Panc1 (cell line): Measurements from ENCODE around the gene PLCB1. TPM values are rescaled to one million over a fixed set of nuclear protein-coding genes. Genes with fewer than 3 reads are reported as not detected.

Source experiments
- ATAC-seq: fragments of 200-7000 bp; cut with Tn5 transposase; 2 replicates; pipeline ENCODE4 v1.9.1; 2020; ENCODE audit warnings: mild to moderate bottlenecking, moderate library complexity
- BruUV-seq: library from RNA; stranded (reverse); fragments of 400-500 nt; replicated peaks from 2 replicates; lab custom pipeline; 2021; lab: Mats Ljungman, UMichigan
- CTCF ChIA-PET: fragments of 300-600 bp; sonication (Branson Sonifier 250); formaldehyde crosslinking; loops from one replicate; lab custom pipeline; 2022; ENCODE audit warnings: antibody characterized with exemption; lab: Charles Lee
- POLR2A ChIA-PET: fragments of 300-600 bp; sonication (Branson Sonifier 250); formaldehyde crosslinking; loops from one replicate; lab custom pipeline; 2022; ENCODE audit warnings: antibody characterized with exemption; lab: Charles Lee
- DNase-seq: peaks from one replicate; pipeline ENCODE4 v3.0.0-alpha.2; 2010; ENCODE audit warnings: low read depth, low spot score
- H3K27ac ChIP-seq: 2 replicates; pipeline ENCODE4 v1.5.1; 2011; ENCODE audit warnings: mild to moderate bottlenecking, low read length, inconsistent platforms
- H3K27me3 ChIP-seq: fragments of 200-500 bp; sonication (Bioruptor generic); 2 replicates; pipeline ENCODE4 v1.6.0; 2014; ENCODE audit warnings: low read length, inconsistent platforms; ENCODE audit not compliant: control insufficient read depth, insufficient read depth
- H3K36me3 ChIP-seq: fragments of 200-500 bp; sonication (Bioruptor generic); 2 replicates; pipeline ENCODE4 v1.5.1; 2014; ENCODE audit warnings: inconsistent platforms, mild to moderate bottlenecking, low read length, moderate library complexity; ENCODE audit not compliant: control insufficient read depth, insufficient read depth
- H3K4me1 ChIP-seq: 2 replicates; pipeline ENCODE4 v1.5.1; 2011; ENCODE audit warnings: inconsistent platforms, mild to moderate bottlenecking, low read length, moderate library complexity; ENCODE audit not compliant: control insufficient read depth, insufficient read depth
- H3K4me3 ChIP-seq, 2 experiments: 2 replicates each; pipeline ENCODE4 v1.5.1; 2011 to 2012; ENCODE audit warnings: low read depth in 2 of 2, low read length in 2 of 2, mild to moderate bottlenecking in 2 of 2, inconsistent platforms in 1 of 2, moderate library complexity in 1 of 2
- H3K9me3 ChIP-seq: fragments of 200-500 bp; sonication (Bioruptor generic); 2 replicates; pipeline ENCODE4 v1.5.1; 2014; ENCODE audit warnings: low read depth, mild to moderate bottlenecking, inconsistent platforms, low read length, moderate library complexity; ENCODE audit not compliant: control insufficient read depth, insufficient read depth
- CTCF ChIP-seq: fragments of 450-650 bp; IDR thresholded peaks from 2 replicates; pipeline ENCODE4 v1.5.1; 2017; ENCODE audit warnings: mild to moderate bottlenecking
- POLR2AphosphoS5 ChIP-seq: IDR thresholded peaks from 2 replicates; pipeline ENCODE4 v1.6.1; 2012; ENCODE audit warnings: mild to moderate bottlenecking, low read depth, low read length, moderate library complexity
- SIN3A ChIP-seq: IDR thresholded peaks from 2 replicates; pipeline ENCODE4 v1.6.1; 2012; ENCODE audit warnings: low read depth, mild to moderate bottlenecking, low read length, moderate library complexity, borderline replicate concordance; ENCODE audit not compliant: insufficient read depth
- TCF7L2 ChIP-seq: IDR thresholded peaks from 2 replicates; pipeline ENCODE4 v1.6.1; 2011; ENCODE audit warnings: mild to moderate bottlenecking, low read depth, low read length, inconsistent platforms
- in situ Hi-C: cut with HindIII; loops from 2 replicates; pipeline ENCODE4 v1.10.0; 2016; ENCODE audit warnings: low sequenced_read_pairs, low pct_unique_long_range_greater_than_20kb
- intact Hi-C: fragments of 100-400 bp; cut with micrococcal nuclease; formaldehyde crosslinking; loops from one replicate; pipeline ENCODE4 v1.10.0; 2022; ENCODE audit not compliant: unreplicated experiment
- total RNA-seq: library from RNA; stranded (reverse); gene quantifications from one replicate; pipeline ENCODE4 v1.2.1, GENCODE V29; 2021; ENCODE audit not compliant: unreplicated experiment
- TF ChIP-seq, protein P1 (sequence below), 2 experiments: IDR thresholded peaks; 2 replicates each; pipeline ENCODE4 v1.6.1; 2011 to 2012; ENCODE audit warnings: low read depth in 2 of 2, control low read depth in 1 of 2, low read length in 1 of 2, mild to moderate bottlenecking in 1 of 2, moderate library complexity in 1 of 2; ENCODE audit not compliant: insufficient read depth in 1 of 2

Gene PLCB1
- total RNA-seq, 1 experiment from 2014 or later = 0.59 TPM

GRCh38 chr20:8875586-8875985 is 743.5 kb downstream of the PLCB1 start:
- ChIA-PET POLR2A (no interaction called here), CTCF (no interaction called here)
- intact Hi-C loops = no loop called here
- DNase-seq (no peak), ATAC-seq (no peak)
- BruUV-seq = no TSS peak
- in situ Hi-C loops = no loop called here
- H3K27me3 ChIP-seq = no peaks in the 10 kb centered on the region
- no peaks in the 10 kb centered on the region for H3K36me3 ChIP-seq
- H3K9me3 ChIP-seq = no peaks in the 10 kb centered on the region
- no peaks in the 10 kb centered on the region for H3K4me1 ChIP-seq
- H3K4me3 ChIP-seq = no peak overlapping the region
- no peak overlapping the region for H3K27ac ChIP-seq
- TF ChIP-seq POLR2AphosphoS5 (no peak), CTCF (no peak), SIN3A (no peak), TCF7L2 (no peak)
- TF ChIP-seq, protein P1, sequence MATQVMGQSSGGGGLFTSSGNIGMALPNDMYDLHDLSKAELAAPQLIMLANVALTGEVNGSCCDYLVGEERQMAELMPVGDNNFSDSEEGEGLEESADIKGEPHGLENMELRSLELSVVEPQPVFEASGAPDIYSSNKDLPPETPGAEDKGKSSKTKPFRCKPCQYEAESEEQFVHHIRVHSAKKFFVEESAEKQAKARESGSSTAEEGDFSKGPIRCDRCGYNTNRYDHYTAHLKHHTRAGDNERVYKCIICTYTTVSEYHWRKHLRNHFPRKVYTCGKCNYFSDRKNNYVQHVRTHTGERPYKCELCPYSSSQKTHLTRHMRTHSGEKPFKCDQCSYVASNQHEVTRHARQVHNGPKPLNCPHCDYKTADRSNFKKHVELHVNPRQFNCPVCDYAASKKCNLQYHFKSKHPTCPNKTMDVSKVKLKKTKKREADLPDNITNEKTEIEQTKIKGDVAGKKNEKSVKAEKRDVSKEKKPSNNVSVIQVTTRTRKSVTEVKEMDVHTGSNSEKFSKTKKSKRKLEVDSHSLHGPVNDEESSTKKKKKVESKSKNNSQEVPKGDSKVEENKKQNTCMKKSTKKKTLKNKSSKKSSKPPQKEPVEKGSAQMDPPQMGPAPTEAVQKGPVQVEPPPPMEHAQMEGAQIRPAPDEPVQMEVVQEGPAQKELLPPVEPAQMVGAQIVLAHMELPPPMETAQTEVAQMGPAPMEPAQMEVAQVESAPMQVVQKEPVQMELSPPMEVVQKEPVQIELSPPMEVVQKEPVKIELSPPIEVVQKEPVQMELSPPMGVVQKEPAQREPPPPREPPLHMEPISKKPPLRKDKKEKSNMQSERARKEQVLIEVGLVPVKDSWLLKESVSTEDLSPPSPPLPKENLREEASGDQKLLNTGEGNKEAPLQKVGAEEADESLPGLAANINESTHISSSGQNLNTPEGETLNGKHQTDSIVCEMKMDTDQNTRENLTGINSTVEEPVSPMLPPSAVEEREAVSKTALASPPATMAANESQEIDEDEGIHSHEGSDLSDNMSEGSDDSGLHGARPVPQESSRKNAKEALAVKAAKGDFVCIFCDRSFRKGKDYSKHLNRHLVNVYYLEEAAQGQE (IDR thresholded peaks at IDR 0.05; ENCODE audit: insufficient read depth in 1 of 2, low read depth in 2 of 2, low read length in 1 of 2) = no peak

GRCh38 chr20:8876366-8876765 is 744.3 kb downstream of the PLCB1 start:
- H3K27me3 ChIP-seq = no peaks in the 10 kb centered on the region
- DNase-seq = no peak
- no peak for ATAC-seq
- H3K27ac ChIP-seq = no peak overlapping the region
- ChIA-PET POLR2A (no interaction called here), CTCF (no interaction called here)
- in situ Hi-C loops = no loop called here
- H3K36me3 ChIP-seq = no peaks in the 10 kb centered on the region
- intact Hi-C loops = no loop called here
- BruUV-seq = no TSS peak
- H3K9me3 ChIP-seq = no peaks in the 10 kb centered on the region
- no peak overlapping the region for H3K4me3 ChIP-seq
- H3K4me1 ChIP-seq = no peaks in the 10 kb centered on the region
- TF ChIP-seq TCF7L2 (no peak), CTCF (no peak), POLR2AphosphoS5 (no peak)

DNA sequence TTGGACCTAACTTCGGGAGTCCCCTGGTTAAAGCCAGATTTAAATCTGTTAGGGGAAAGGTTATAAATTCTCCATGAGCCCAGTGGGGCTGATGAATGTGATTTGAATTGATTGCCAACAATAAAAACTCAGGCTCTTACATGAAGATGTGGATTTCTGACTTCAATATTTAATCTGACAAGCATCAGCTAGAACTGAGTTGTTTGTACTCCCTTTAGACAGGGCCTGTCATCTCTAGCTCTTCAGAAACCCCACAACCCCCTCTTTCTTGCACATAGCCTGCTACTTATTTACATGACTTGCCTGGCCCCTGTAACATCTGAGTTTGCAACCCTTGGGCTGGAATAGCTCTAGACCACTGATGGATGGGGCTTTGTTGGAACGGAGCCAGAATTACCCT is 745.2 kb downstream of the PLCB1 start:
- BruUV-seq = no TSS peak
- DNase-seq (no peak), ATAC-seq (no peak)
- no peak overlapping the region for H3K27ac ChIP-seq
- H3K4me1 ChIP-seq = no peaks in the 10 kb centered on the region
- intact Hi-C loops = no loop called here
- no peaks in the 10 kb centered on the region for H3K27me3 ChIP-seq
- no peak for TF ChIP-seq POLR2AphosphoS5
- TF ChIP-seq TCF7L2 = no peak
- TF ChIP-seq, protein P1 (IDR thresholded peaks at IDR 0.05; ENCODE audit: insufficient read depth in 1 of 2, low read depth in 2 of 2, low read length in 1 of 2) = no peak
- TF ChIP-seq SIN3A = no peak
- no peak for TF ChIP-seq CTCF
- no peak overlapping the region for H3K4me3 ChIP-seq
- no peaks in the 10 kb centered on the region for H3K9me3 ChIP-seq
- in situ Hi-C loops = no loop called here
- POLR2A ChIA-PET = no interaction called here
- H3K36me3 ChIP-seq = no peaks in the 10 kb centered on the region
- CTCF ChIA-PET = no interaction called here
